AG04449 (cell line): ENCODE measurements around the gene FNDC10.
A peak's percentile ranks its signal among the peaks of the same experiment; 100 is the strongest.

ENCODE experiments used
- CTCF ChIA-PET: fragments of 350-600 bp; formaldehyde crosslinking; extraction: SDS; loops from one replicate; lab custom pipeline; 2021; ENCODE audit warnings: antibody characterized with exemption; lab: Yijun Ruan, JAX
- POLR2A ChIA-PET: fragments of 400-600, 350-600 bp; formaldehyde crosslinking; extraction: SDS; loops from one replicate; lab custom pipeline; 2020; ENCODE audit warnings: antibody characterized with exemption, inconsistent platforms; lab: Yijun Ruan, JAX
- DNase-seq: peaks from one replicate; pipeline ENCODE4 v3.0.0-alpha.2; 2010; ENCODE audit warnings: low read depth, low spot score
- H3K4me3 ChIP-seq: 2 replicates; pipeline ENCODE4 v1.5.1; 2011; ENCODE audit warnings: low read depth, mild to moderate bottlenecking, control low read depth, low read length
- CTCF ChIP-seq: IDR thresholded peaks from one replicate; pipeline ENCODE4 v1.5.1; 2011; ENCODE audit warnings: mild to moderate bottlenecking, moderate library complexity, low read length, control low read depth, inconsistent platforms; ENCODE audit not compliant: insufficient read depth; ENCODE audit errors: missing control alignments

Gene FNDC10

GRCh38 chr1:1621173-1622009 is 21.5 kb upstream of the FNDC10 start:
- CTCF ChIA-PET, result no interaction called here
- DNase-seq, result no peak
- TF ChIP-seq CTCF, result no peak
- POLR2A ChIA-PET, result no interaction called here
- H3K4me3 ChIP-seq, result no peak overlapping the region

- CTCF ChIA-PET, result interaction anchor here (1.3 kb wide), 1 partner anchor 36 kb away, joined by 4 read pairs; no protein-coding TSS in a partner anchor
- H3K4me3 ChIP-seq, result no peak overlapping the region
- POLR2A ChIA-PET, result no interaction called here
- DNase-seq, result no peak
- TF ChIP-seq CTCF, result no peak
Measured at GRCh38 chr1:1620433-1621139, 20.7 kb upstream of the FNDC10 start.

GRCh38 chr1:1619917-1620361 is 20.0 kb upstream of the FNDC10 start:
- CTCF ChIA-PET, result interaction anchor here (1.3 kb wide), 1 partner anchor 37 kb away, joined by 4 read pairs; no protein-coding TSS in a partner anchor
- no peak for TF ChIP-seq CTCF
- H3K4me3 ChIP-seq, result no peak overlapping the region

GRCh38 chr1:1618396-1619068 is 18.6 kb upstream of the FNDC10 start:
- ChIA-PET POLR2A (no interaction called here), CTCF (no interaction called here)
- no peak overlapping the region for H3K4me3 ChIP-seq
- no peak for DNase-seq
- no peak for TF ChIP-seq CTCF

More at GRCh38 chr1:1619917-1620361, 20.0 kb upstream of the FNDC10 start:
- DNase-seq, result no peak
- POLR2A ChIA-PET, result no interaction called here

- no peak for TF ChIP-seq CTCF
- ChIA-PET POLR2A (no interaction called here), CTCF (no interaction called here)
- H3K4me3 ChIP-seq, result 0 out of 2 replicates have a peak overlapping the region, but pooled peaks have one; percentile 12
- DNase-seq, result no peak
Measured at GRCh38 chr1:1617925-1618324, 18.0 kb upstream of the FNDC10 start.

- H3K4me3 ChIP-seq, result peak overlapping the region; percentile 27; the same call in 1 of the 2 replicates
- no peak for DNase-seq
- ChIA-PET POLR2A (no interaction called here), CTCF (no interaction called here)
- no peak for TF ChIP-seq CTCF
Measured at GRCh38 chr1:1617516-1617915, 17.6 kb upstream of the FNDC10 start.
